ENCODE results near the gene MEOX2.

- TF ChIP-seq POLR2AphosphoS5 (IDR thresholded peaks at IDR 0.05) (no peak), POLR2A (IDR thresholded peaks at IDR 0.05) (no peak)
- TF ChIP-seq, protein P1, sequence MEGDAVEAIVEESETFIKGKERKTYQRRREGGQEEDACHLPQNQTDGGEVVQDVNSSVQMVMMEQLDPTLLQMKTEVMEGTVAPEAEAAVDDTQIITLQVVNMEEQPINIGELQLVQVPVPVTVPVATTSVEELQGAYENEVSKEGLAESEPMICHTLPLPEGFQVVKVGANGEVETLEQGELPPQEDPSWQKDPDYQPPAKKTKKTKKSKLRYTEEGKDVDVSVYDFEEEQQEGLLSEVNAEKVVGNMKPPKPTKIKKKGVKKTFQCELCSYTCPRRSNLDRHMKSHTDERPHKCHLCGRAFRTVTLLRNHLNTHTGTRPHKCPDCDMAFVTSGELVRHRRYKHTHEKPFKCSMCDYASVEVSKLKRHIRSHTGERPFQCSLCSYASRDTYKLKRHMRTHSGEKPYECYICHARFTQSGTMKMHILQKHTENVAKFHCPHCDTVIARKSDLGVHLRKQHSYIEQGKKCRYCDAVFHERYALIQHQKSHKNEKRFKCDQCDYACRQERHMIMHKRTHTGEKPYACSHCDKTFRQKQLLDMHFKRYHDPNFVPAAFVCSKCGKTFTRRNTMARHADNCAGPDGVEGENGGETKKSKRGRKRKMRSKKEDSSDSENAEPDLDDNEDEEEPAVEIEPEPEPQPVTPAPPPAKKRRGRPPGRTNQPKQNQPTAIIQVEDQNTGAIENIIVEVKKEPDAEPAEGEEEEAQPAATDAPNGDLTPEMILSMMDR (IDR thresholded peaks at IDR 0.05) = no peak
Observed at GRCh38 chr7:15602236-15602635, 84.2 kb downstream of the MEOX2 start.
